ENCODE results near the gene KAT2B.
"Not testable (repeated sequence)": the region's sequence is repeated elsewhere in the genome, so short reads cannot be mapped to it uniquely, and the experiment has no call there.

Gene KAT2B
- long read RNA-seq, donor 1, full-length matches to known transcripts = 1 of 1 reads
- long read RNA-seq, donor 1, partial matches to known transcripts = 0 of 1 reads
- long read RNA-seq, donor 1, other reads (novel, unspliced or antisense) = 0 of 1 reads
- long read RNA-seq, donor 2 = 0 reads
- long read RNA-seq, donor 3, full-length matches to known transcripts = 1 of 1 reads
- long read RNA-seq, donor 3, partial matches to known transcripts = 0 of 1 reads
- long read RNA-seq, donor 3, other reads (novel, unspliced or antisense) = 0 of 1 reads
- long read RNA-seq, donor 4 = 0 reads
- long read RNA-seq, donor 5 = 0 reads
- long read RNA-seq, donor 6, full-length matches to known transcripts = 2 of 2 reads
- long read RNA-seq, donor 6, partial matches to known transcripts = 0 of 2 reads
- long read RNA-seq, donor 6, other reads (novel, unspliced or antisense) = 0 of 2 reads
- long read RNA-seq, donor 7, full-length matches to known transcripts = 1 of 1 reads
- long read RNA-seq, donor 7, partial matches to known transcripts = 0 of 1 reads
- long read RNA-seq, donor 7, other reads (novel, unspliced or antisense) = 0 of 1 reads
- long read RNA-seq, donor 8 = 0 reads

DNA sequence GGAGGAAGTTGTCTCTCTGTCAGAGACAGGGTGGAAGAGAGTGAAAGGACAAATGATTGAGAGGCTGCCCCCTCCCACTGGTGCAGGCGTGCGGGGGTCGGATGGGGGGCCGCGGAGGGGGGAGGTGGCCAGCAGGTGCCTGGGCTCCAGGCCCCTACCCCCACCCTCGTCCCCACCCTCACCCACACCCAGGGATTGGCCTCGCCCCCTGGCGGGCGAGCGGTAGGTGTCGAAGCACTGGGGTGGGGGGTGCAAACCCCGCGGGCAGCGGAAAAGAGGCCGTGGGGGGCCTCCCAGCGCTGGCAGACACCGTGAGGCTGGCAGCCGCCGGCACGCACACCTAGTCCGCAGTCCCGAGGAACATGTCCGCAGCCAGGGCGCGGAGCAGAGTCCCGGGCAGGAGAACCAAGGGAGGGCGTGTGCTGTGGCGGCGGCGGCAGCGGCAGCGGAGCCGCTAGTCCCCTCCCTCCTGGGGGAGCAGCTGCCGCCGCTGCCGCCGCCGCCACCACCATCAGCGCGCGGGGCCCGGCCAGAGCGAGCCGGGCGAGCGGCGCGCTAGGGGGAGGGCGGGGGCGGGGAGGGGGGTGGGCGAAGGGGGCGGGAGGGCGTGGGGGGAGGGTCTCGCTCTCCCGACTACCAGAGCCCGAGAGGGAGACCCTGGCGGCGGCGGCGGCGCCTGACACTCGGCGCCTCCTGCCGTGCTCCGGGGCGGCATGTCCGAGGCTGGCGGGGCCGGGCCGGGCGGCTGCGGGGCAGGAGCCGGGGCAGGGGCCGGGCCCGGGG, at the start of gene KAT2B:
KAT2B (plus strand) TSS at position 682 of the 783 bp plus-strand sequence; CDS start at position 714, 32 bp downstream.
- peak; percentile 94 for DNase-seq

- DNase-seq = no peak
Measured at GRCh38 chr3:19994796-19995195, 45.5 kb upstream of the KAT2B start.

- DNase-seq = no peak
Measured at GRCh38 chr3:19997502-19997901, 42.7 kb upstream of the KAT2B start.

- no peak for DNase-seq
Measured at GRCh38 chr3:20001932-20002331, 38.3 kb upstream of the KAT2B start.

GRCh38 chr3:20007960-20008359, 32.3 kb upstream of the KAT2B start:
- no peak for DNase-seq

- no peak for DNase-seq
Measured at GRCh38 chr3:20008646-20009045, 31.6 kb upstream of the KAT2B start.

DNA sequence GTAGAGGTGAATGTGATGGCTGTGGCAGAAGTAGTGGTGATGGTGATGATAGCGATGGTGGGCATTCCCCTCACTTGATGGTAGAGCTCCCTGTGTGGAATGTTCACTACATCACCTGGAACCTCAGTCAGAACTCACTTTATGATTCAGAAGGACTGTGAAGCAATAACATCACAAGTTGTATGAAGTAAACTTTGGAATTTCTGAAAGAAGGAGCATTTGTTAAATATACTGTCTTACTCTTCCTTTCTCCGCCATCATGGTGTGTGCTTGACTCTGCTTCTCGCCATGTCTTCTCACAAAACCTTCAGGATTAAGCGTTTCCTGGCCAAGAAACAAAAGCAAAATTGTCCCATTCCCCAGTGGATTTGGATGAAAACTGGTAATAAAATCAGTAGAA, 28.1 kb upstream of the KAT2B start, which contains the start of gene PP2D1:
PP2D1 (minus strand) TSS at position 101 of the 400 bp plus-strand sequence. CDS start 192 bp downstream, outside the sequence.
- DNase-seq = no peak

GRCh38 chr3:20013396-20013795, 26.9 kb upstream of the KAT2B start:
- no peak for DNase-seq

DNA sequence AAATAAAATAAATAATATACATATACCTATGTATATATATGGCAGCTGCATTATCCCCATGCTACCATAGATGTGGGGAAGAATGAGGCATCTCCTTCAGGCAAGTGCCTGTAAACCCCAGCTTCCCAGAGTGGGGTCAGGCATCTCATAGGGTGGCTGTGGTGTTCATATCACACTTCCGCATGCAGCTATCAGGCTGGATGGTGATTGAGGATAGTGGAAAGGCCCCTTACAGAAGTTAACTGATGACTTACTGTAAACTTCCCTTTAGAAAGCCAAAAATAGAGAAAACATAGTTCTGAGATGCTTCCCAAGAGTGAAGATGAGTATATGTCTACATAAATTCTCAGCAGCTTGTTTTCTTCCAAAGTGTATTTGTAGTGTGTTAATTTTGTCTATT, 24.7 kb upstream of the KAT2B start:
- no peak for DNase-seq

GRCh38 chr3:20016076-20016475, 24.2 kb upstream of the KAT2B start:
- not testable (repeated sequence) for DNase-seq

DNA sequence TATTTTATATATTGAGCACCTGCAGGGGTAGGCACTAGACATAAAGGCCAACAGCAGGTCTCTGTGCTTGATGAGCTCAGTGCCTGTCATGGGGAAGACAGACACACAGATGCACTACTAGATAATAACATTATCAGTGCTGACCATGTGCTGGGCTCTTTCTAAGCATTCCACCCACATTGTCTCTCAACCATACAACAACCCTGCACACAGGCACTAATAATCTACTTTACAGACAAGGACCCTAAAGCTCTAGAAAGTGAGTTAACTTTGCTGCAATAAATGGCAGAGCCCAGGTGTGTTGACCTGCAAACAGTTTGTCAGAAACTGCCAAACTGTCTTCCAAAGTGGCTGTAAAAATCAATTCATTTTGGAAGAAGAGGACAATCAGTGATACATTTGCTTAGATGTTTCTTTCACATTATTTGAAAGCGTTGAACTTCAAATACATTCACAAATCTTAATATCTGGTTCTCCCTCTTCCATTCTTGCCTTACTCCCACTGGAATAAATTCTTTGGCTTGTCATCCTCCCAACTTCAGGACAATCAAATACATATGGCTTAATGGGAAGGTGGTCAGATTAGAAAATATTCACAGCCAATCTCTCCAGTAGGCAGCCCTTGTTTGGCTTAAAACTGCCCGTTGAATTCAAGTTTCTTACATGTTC, 17.2 kb upstream of the KAT2B start:
- DNase-seq = no peak

GRCh38 chr3:20023623-20024405, 16.4 kb upstream of the KAT2B start:
- DNase-seq = no peak

DNA sequence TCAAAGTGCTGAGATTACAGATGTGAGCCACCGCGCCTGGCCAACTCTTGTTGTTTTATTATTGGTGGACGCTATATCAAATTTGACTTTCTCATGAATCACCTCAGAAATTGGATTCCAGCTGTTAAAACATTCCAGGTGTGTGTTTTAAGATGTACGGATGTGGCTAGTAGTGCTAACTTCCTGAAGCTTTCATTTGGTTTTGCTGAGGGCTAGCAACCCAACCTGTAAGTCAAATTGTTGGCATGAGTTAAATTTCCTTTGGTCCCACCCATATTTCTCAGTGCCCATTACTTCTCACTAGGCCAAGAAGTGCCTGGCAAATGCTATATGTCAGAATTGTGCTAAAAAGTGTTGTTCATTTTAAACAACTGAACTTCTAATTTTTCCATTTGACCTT, 13.1 kb upstream of the KAT2B start:
- no peak for DNase-seq

GRCh38 chr3:20028905-20029331, 11.3 kb upstream of the KAT2B start:
- DNase-seq = no peak

- DNase-seq = not testable (repeated sequence)
Measured at GRCh38 chr3:20031939-20032338, 8.3 kb upstream of the KAT2B start.

DNA sequence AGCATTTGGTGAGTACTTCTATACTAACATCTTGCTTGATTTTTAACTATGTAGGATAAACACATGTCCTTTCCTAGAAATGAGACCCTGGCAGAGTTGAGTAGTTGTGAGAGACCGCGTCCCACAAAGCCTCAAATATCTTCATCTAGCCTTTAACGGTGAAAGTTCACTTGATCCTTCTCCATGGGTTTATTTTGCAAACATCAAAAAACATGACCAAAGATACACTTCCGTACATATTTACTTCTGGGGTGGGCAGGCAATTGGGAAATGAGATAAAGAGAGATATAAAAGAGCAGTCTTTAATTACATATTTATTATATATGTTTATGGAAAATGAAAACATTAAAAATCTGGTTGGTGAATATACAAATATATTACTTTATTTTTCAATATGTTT, 5.2 kb upstream of the KAT2B start:
- no peak for DNase-seq

- no peak for DNase-seq
Measured at GRCh38 chr3:20037255-20037996, 2.8 kb upstream of the KAT2B start.

DNA sequence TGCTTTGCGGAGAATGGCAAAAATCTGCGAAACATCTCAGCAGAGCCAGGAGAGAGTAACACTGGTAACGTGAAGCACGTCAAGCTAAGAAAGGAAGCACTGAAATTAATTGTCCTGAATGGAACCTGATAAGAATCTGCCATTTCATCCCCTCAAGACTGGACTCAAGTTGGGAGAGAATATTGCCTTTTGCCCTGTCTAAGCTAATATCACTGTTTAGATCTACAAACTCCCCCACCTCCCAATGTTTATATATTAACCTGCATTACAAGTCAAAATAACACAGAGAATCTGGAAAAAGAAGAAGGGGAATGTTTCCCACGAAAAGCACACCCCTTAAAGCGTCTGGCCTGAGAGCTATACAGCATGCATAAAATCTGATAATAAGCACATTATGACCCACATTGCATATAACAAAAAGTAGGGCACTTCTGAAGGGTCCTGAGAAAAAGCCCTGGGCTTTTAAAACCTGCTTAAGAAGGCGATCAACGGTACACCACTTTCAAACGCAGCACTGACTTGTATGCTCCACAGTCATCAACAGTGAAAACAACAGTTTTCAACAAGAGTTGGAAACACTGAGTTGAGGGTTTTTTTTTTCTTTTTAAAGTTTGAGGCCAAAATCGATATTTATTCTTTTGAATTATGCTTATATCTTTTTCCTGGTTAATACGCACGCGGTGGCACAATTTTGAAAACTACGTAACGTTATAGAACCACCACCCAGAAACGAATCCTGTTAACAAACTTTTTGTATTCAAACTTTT, 1.4 kb upstream of the KAT2B start:
- DNase-seq = peak; percentile 51

GRCh38 chr3:20039466-20039764, 831 bp upstream of the KAT2B start:
- DNase-seq = peak; percentile 26

DNA sequence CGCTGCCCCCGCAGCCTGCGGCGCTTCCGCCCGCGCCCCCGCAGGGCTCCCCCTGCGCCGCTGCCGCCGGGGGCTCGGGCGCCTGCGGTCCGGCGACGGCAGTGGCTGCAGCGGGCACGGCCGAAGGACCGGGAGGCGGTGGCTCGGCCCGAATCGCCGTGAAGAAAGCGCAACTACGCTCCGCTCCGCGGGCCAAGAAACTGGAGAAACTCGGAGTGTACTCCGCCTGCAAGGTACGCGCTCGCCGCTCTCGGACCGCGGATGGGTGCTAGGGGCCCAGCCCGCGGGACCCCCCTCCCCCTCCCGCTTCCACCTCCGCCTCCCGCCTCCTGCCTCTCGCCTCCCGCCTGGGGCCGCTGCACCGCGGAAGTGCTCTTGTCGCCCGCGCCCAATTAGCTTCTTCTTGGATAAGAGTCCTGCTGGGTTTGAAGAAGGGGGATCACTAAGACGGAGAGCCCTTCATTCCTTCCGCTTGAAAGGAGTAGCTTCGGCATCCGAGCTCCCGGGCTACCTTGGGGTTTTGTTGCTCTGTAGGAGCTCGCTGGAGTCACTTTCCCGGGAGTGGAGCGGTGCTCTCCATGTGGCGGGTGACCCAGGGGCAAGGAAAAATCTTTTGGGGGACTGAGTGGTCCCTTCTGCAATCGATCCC, 426 bp downstream of the KAT2B start:
- peak; percentile 85 for DNase-seq
